Neural crest cell (in vitro differentiated cells): ENCODE data around the gene GJB3. TPM values are rescaled to one million over a fixed set of nuclear protein-coding genes. Genes with fewer than 3 reads are reported as not detected.

ENCODE experiments used
- DNase-seq: peaks from one replicate; pipeline ENCODE4 v3.0.0; 2021; ENCODE audit warnings: low read depth, mixed read lengths, low spot score
- H3K27ac Mint-ChIP-seq: one replicate; pipeline ENCODE4 v1.8.0; 2021; ENCODE audit warnings: mild to moderate bottlenecking, mixed read lengths; ENCODE audit not compliant: unreplicated experiment
- H3K27me3 Mint-ChIP-seq: 2 replicates; pipeline ENCODE4 v1.8.0; 2021; ENCODE audit warnings: low read depth, mild to moderate bottlenecking, mixed read lengths
- H3K36me3 Mint-ChIP-seq: 2 replicates; pipeline ENCODE4 v1.8.0; 2021; ENCODE audit warnings: low read depth, mild to moderate bottlenecking, mixed read lengths
- H3K4me1 Mint-ChIP-seq: 2 replicates; pipeline ENCODE4 v1.8.0; 2021; ENCODE audit warnings: mixed read lengths
- H3K4me3 Mint-ChIP-seq: one replicate; pipeline ENCODE4 v1.8.0; 2021; ENCODE audit warnings: mild to moderate bottlenecking, mixed read lengths
- H3K9me3 Mint-ChIP-seq: 2 replicates; pipeline ENCODE4 v1.8.0; 2021; ENCODE audit warnings: mixed read lengths
- total RNA-seq: library from RNA; stranded (reverse); gene quantifications from 2 replicates; pipeline ENCODE4 v1.2.1, GENCODE V29; 2021
- TF ChIP-seq, protein P1 (sequence below): fragments of 200-600 bp; sonication (generic); conservative IDR thresholded peaks from 2 replicates; pipeline ENCODE4 v1.5.0; 2021; ENCODE audit warnings: antibody characterized with exemption, mild to moderate bottlenecking

GJB3 gene
- total RNA-seq, 1 donor from 2014 or later = not detected

DNA sequence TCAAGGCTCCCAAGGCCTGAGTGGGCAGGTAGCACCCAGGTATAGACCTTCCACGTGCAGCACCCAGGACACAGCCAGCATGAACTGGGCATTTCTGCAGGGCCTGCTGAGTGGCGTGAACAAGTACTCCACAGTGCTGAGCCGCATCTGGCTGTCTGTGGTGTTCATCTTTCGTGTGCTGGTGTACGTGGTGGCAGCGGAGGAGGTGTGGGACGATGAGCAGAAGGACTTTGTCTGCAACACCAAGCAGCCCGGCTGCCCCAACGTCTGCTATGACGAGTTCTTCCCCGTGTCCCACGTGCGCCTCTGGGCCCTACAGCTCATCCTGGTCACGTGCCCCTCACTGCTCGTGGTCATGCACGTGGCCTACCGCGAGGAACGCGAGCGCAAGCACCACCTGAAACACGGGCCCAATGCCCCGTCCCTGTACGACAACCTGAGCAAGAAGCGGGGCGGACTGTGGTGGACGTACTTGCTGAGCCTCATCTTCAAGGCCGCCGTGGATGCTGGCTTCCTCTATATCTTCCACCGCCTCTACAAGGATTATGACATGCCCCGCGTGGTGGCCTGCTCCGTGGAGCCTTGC is 19.7 kb upstream of the GJB3 start:
- Mint-ChIP-seq H3K36me3 (no peaks in the 10 kb centered on the region), H3K27me3 (peaks cover 15% of the 10 kb centered on the region), H3K4me1 (no peaks in the 10 kb centered on the region), H3K27ac (no peak overlapping the region), H3K9me3 (no peaks in the 10 kb centered on the region), H3K4me3 (no peak overlapping the region)
- TF ChIP-seq, protein P1, sequence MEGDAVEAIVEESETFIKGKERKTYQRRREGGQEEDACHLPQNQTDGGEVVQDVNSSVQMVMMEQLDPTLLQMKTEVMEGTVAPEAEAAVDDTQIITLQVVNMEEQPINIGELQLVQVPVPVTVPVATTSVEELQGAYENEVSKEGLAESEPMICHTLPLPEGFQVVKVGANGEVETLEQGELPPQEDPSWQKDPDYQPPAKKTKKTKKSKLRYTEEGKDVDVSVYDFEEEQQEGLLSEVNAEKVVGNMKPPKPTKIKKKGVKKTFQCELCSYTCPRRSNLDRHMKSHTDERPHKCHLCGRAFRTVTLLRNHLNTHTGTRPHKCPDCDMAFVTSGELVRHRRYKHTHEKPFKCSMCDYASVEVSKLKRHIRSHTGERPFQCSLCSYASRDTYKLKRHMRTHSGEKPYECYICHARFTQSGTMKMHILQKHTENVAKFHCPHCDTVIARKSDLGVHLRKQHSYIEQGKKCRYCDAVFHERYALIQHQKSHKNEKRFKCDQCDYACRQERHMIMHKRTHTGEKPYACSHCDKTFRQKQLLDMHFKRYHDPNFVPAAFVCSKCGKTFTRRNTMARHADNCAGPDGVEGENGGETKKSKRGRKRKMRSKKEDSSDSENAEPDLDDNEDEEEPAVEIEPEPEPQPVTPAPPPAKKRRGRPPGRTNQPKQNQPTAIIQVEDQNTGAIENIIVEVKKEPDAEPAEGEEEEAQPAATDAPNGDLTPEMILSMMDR = no peak
- DNase-seq = no peak

DNA sequence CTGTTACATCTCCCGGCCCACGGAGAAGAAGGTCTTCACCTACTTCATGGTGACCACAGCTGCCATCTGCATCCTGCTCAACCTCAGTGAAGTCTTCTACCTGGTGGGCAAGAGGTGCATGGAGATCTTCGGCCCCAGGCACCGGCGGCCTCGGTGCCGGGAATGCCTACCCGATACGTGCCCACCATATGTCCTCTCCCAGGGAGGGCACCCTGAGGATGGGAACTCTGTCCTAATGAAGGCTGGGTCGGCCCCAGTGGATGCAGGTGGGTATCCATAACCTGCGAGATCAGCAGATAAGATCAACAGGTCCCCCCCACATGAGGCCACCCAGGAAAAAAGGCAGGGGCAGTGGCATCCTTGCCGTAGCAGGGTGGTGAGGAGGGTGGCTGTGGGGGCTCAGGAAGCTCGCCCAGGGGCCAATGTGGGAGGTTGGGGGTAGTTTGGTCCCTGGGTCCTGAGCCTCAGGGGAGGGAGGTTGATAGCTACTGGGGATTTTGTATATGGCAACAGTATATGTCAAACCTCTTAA is 19.2 kb upstream of the GJB3 start:
- TF ChIP-seq, protein P1 = no peak
- no peaks in the 10 kb centered on the region for H3K4me1 Mint-ChIP-seq
- no peak overlapping the region for H3K4me3 Mint-ChIP-seq
- H3K27ac Mint-ChIP-seq = no peak overlapping the region
- H3K9me3 Mint-ChIP-seq = no peaks in the 10 kb centered on the region
- no peak for DNase-seq
- peaks cover 15% of the 10 kb centered on the region for H3K27me3 Mint-ChIP-seq
- no peaks in the 10 kb centered on the region for H3K36me3 Mint-ChIP-seq

DNA sequence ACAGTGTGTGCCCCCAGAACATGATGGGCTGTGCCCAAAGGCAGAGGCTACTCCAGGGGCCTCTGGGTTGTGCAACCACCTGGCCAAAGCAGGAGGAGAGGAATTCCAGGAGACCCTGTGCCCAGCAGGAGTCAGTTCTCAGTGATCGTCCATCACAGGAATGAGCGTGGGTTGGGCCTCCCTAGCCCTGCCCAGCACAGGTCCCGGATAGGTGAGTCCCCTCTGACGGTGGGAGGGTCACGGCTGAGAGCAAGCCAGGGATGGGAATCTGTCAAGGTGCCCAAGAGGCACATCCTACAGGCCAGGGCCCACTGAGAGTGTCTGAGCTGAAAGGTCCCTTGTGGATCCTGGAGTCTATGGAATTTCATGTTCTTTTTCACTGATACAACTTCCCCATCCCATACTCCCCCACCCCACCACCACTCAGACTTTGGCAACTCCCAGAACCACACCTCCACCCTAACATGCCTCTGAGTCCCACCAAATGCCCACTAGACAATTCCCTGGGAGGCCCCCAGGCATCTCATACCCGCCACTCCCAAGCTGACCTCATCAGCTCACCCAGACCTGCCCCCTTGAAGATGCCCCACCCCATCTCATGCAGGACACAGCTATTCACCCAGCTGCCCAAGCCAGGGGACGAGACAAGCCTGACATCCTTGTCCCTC is 18.4 kb upstream of the GJB3 start:
- TF ChIP-seq, protein P1 = no peak
- Mint-ChIP-seq H3K36me3 (no peaks in the 10 kb centered on the region), H3K27me3 (peaks cover 15% of the 10 kb centered on the region), H3K27ac (no peak overlapping the region), H3K9me3 (no peaks in the 10 kb centered on the region), H3K4me3 (no peak overlapping the region), H3K4me1 (no peaks in the 10 kb centered on the region)
- no peak for DNase-seq

DNA sequence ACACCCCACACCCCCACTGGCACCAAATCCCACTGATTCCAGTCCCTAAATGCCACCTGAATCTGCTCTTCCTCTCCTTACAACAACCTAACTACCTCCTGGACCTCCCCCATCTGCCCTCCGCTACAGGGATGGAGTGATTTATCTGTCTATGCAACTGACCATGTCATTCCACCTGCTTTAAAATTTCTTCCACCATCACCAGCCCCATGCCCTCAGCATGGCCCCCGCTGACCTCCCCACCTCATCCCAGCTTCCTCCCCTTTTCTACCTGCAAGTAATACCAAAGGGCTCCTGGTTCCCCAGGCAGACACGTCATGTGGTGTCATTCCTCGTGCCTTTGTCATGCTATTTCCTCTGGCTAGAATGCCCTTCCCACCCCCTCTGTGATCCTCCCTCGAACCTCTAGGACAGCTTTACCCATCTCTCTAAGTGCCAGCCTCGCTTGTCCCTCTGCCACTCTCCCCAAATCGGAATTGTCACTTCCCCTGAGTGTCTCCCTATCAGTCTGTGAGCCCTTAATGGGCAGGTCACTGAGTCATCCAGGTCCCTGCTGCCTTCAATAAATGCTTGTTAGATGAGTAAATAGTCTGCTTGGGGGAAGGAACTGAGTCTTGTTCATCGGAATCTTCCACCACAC is 17.8 kb upstream of the GJB3 start:
- no peak overlapping the region for H3K4me3 Mint-ChIP-seq
- no peak for DNase-seq
- H3K36me3 Mint-ChIP-seq = no peaks in the 10 kb centered on the region
- peaks cover 15% of the 10 kb centered on the region for H3K27me3 Mint-ChIP-seq
- TF ChIP-seq, protein P1 = no peak
- H3K4me1 Mint-ChIP-seq = no peaks in the 10 kb centered on the region
- H3K27ac Mint-ChIP-seq = no peak overlapping the region
- H3K9me3 Mint-ChIP-seq = no peaks in the 10 kb centered on the region

DNA sequence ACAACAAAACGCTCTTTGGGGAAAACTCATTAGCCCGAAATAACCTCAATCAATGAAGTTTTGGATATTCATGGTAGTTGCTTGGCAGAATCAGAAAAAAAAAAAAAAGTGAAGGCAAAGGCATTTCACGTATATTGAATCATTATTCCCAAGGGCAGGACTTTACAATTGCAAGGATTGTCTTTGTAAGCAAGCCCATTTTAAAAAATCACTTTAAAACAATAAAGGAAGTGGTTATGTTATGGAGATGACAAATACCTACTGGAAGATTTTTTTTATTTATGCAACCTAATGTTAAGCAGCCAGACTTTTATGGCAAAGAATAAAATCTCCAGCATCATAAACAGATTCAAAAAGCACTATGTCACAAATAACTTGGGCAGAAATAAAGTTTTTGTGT is 12.2 kb upstream of the GJB3 start:
- Mint-ChIP-seq H3K9me3 (no peaks in the 10 kb centered on the region), H3K4me1 (no peaks in the 10 kb centered on the region), H3K4me3 (no peak overlapping the region), H3K27me3 (peaks cover 9% of the 10 kb centered on the region), H3K36me3 (no peaks in the 10 kb centered on the region), H3K27ac (no peak overlapping the region)
- TF ChIP-seq, protein P1 = no peak
- no peak for DNase-seq
